GM10248 (cell line): ENCODE measurements around the gene TOM1L2.
A peak's percentile ranks its signal among the peaks of the same experiment; 100 is the strongest.

Source experiments
- CTCF ChIA-PET: fragments of 300-600 bp; sonication (Branson Sonifier 250); formaldehyde crosslinking; extraction: SDS; loops from one replicate; lab custom pipeline; 2021; ENCODE audit warnings: antibody characterized with exemption; lab: Yijun Ruan, JAX
- POLR2A ChIA-PET: fragments of 350-650 bp; sonication (Branson Sonifier 250); formaldehyde crosslinking; extraction: SDS; loops from one replicate; lab custom pipeline; 2020; ENCODE audit warnings: antibody characterized with exemption; lab: Yijun Ruan, JAX
- DNase-seq: peaks from one replicate; pipeline ENCODE4 v3.0.0; 2012; ENCODE audit errors: extremely low spot score
- CTCF ChIP-seq: IDR thresholded peaks from 2 replicates; pipeline ENCODE4 v1.5.1; 2012; ENCODE audit warnings: mild to moderate bottlenecking, low read depth; ENCODE audit errors: extremely low read depth, missing control alignments, control extremely low read depth

Gene TOM1L2

GRCh38 chr17:17852930-17853329 is 119.3 kb downstream of the TOM1L2 start:
- DNase-seq: no peak
- ChIA-PET POLR2A (no interaction called here), CTCF (interaction anchor here (0.8 to 1.5 kb wide), 6 partner anchors 9 to 66 kb away, joined by 3 to 8 read pairs (median 4); partner anchors contain the start of gene SREBF1)
- TF ChIP-seq CTCF: no peak

DNA sequence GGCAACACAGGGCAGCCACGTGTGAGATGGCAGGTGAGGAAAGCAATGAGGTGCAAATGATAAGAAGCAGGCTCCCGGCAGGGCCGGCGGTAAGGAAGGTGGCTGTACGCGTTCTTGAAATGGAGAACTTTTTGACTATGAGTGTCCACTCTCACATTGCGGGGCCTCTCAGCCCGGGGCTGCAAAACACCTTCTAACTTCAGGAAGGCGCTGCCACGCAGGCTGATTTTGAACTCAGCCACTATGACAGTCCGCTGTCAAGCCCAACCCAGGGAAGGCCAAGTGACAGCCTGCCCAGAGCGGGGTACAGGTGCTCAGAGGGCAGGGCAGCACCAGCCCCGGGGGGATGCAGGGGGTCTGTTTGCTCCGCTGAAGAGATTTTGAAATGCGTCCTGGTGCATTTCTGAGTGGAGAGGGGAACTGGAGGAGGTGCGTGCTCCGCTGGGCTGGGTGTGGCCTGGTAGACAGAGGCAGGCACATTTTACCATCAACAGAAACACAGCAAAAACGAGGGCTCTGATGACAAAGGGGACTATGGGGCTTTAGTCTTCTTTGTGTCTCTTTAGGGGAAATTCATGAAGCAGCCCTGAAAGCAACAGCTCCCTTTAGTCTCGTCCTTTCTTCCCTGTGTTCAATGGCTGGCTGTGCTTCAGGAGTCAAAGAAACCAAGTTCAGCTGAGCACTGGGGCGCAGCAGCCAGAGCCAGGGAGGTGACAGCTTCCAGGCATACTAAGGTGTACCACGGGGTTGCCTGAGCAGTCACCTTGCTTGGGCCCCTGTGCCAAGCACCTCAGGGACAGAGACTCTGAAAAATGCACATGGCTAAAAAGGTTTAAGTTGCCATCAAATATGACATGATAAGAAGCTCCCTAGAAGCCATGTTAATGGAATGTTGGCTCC is 120.8 kb downstream of the TOM1L2 start:
- POLR2A ChIA-PET: no interaction called here
- CTCF ChIA-PET: interaction anchor here (0.9 to 6.0 kb wide), 6 partner anchors 9 to 171 kb away, joined by 3 to 37 read pairs (median 3); no protein-coding TSS in a partner anchor
- no peak for DNase-seq
- TF ChIP-seq CTCF: no peak

DNA sequence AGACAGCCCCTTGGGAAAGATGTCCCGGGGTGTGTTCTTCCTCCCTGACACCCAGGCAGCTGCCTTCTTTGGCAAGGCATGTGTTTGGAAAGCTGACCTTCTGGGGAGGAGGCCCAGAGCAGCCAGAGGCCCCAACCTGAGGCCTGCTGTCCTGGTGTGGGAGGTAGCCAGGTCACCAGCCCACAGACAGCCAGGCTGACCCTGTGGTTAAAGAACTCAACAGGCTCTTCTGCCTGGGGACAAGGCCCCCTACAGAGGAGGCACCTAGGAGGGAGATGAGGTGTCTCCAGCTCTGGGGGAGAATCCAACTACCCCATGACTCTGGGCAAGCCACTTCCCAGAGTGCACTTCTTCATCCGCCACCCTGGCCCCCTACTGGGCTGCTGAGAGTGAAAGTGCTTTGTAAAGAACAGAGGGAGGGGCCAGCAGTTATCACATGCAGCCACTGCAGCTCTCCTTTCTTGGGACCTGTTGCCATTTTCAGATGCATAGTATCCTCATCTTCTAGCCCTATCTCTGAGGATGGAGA is 122.3 kb downstream of the TOM1L2 start:
- CTCF ChIA-PET: interaction anchor here (0.8 to 6.0 kb wide), 8 partner anchors 11 to 170 kb away, joined by 3 to 37 read pairs (median 4); partner anchors contain the start of gene SREBF1
- peak; percentile 78 for DNase-seq
- TF ChIP-seq CTCF: peak; percentile 9
- POLR2A ChIA-PET: interaction anchor here (0.9 to 1.6 kb wide), 2 partner anchors 9 to 14 kb away, joined by 5 to 8 read pairs; no protein-coding TSS in a partner anchor

DNA sequence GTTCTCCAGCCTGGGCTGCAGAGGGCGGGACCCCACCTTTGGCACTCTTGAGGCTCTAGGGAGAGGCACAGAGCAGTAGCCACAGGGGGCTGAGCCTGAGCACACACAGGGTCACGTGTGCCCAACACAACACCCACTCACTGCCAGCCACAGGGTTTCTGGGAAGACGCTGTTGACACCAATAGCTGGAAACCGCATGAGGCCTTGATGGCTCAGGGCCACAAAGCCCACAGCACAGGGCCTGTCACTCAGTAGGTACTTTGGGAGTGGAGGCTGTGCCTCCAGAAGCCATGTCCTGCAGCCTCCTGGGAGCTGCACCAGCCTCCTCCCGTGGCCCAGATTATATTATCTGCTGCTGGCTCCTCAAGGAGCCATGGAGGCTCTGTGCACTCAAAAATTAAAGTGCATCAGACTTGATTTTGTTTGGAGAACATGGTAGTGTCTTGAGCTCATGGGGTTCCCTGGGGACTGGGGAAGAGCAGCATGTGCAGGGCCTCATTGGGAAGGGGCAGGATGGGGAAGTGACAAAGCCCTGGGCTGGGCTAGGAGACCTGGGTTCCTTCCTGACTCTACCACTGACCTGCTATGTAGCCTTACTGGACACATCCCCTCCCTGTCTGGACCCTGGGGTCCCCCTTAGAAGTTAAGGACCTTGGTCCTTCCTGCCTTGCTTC is 122.9 kb downstream of the TOM1L2 start:
- ChIA-PET CTCF (interaction anchor here (0.8 to 6.0 kb wide), 9 partner anchors 11 to 170 kb away, joined by 3 to 37 read pairs (median 3); partner anchors contain the start of gene SREBF1), POLR2A (interaction anchor here (0.9 to 1.6 kb wide), 2 partner anchors 9 to 13 kb away, joined by 5 to 8 read pairs; no protein-coding TSS in a partner anchor)
- DNase-seq: peak; percentile 65
- TF ChIP-seq CTCF: no peak

DNA sequence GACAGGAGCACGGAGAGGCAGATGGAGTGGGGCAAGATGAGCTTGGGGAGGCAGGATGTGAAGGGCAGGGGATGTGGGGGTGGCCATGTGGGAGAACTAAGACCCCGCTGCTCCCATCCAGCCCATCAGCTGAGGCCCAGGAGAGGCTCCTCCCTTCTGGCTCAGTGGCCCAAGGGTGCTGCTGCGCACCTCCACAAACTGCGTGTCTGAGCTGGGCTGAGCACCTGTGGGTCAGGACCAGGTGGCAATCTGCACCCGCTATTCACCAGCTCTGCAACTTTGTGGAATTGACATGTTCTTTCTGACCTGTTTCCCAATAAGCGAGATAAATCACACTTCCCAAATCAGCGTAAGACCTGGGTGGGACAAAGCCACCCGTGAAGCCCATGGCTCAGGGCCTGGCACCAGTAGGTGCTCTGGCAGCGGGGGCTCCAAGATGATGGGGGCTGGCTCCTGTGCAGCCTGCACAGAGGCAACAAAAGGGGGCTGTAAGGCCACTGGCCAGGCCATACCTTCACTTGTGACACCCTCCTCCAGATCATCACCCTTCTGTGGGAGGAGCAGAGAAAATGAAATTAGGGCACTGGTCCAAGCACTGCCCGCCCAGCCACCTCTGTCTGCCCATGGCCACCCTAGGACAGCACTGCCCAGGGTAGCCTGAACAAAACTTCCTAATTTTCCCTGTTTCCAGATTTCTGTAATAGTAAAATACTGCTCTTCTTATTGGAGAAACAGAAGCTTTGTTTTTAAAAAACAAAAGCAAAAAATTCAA is 123.7 kb downstream of the TOM1L2 start:
- no peak for TF ChIP-seq CTCF
- POLR2A ChIA-PET: no interaction called here
- CTCF ChIA-PET: interaction anchor here (1.2 to 6.0 kb wide), 4 partner anchors 12 to 136 kb away, joined by 3 to 37 read pairs (median 17); no protein-coding TSS in a partner anchor
- no peak for DNase-seq
